ENCODE data around the gene SERPINB11. TPM values are rescaled to one million over a fixed set of nuclear protein-coding genes. Genes with fewer than 3 reads are reported as not detected.
"Not testable (repeated sequence)": the region's sequence is repeated elsewhere in the genome, so short reads cannot be mapped to it uniquely, and the experiment has no call there.

The SERPINB11 gene
- total RNA-seq: not detected in 3 replicates

GRCh38 chr18:63702660-63703059 is at the start of gene SERPINB11:
Gene SERPINB11 (plus strand): TSS chr18:63702960. CDS start chr18:63710194, 7,234 bp downstream.
- Mint-ChIP-seq H3K9me3 (no peaks in the 10 kb centered on the region), H3K36me3 (no peaks in the 10 kb centered on the region), H3K4me3 (no peak within 1 kb of the TSS), H3K27me3 (ENCODE audit: low read depth) (peaks cover 12% of the 10 kb centered on the region), H3K4me1 (no peaks in the 10 kb centered on the region), H3K27ac (no peak within 1 kb of the TSS)
- TF ChIP-seq CTCF (IDR thresholded peaks at IDR 0.05; ENCODE audit: unreplicated experiment): no peak
- no peak for DNase-seq (ENCODE audit: low spot score in 2 of 2, unreplicated experiment in 2 of 2)

- H3K27me3 Mint-ChIP-seq (ENCODE audit: low read depth); H3K9me3 Mint-ChIP-seq; H3K4me3 Mint-ChIP-seq; H3K4me1 Mint-ChIP-seq; H3K27ac Mint-ChIP-seq; DNase-seq (ENCODE audit: low spot score in 2 of 2, unreplicated experiment in 2 of 2); H3K36me3 Mint-ChIP-seq: not testable (repeated sequence)
Measured at GRCh38 chr18:63658920-63659319, 43.8 kb upstream of the SERPINB11 start.

GRCh38 chr18:63661750-63662149 is 41.0 kb upstream of the SERPINB11 start, which contains the start of gene SERPINB3:
Gene SERPINB3 (minus strand): TSS chr18:63661893. CDS start chr18:63661216, 677 bp downstream.
- H3K4me3 Mint-ChIP-seq; H3K36me3 Mint-ChIP-seq; H3K27me3 Mint-ChIP-seq (ENCODE audit: low read depth); H3K27ac Mint-ChIP-seq; H3K4me1 Mint-ChIP-seq; DNase-seq (ENCODE audit: low spot score in 2 of 2, unreplicated experiment in 2 of 2): not testable (repeated sequence)
- peaks cover 28% of the 10 kb centered on the region for H3K9me3 Mint-ChIP-seq

- no peak for DNase-seq (ENCODE audit: low spot score in 2 of 2, unreplicated experiment in 2 of 2)
- H3K27ac Mint-ChIP-seq: no peak overlapping the region
- H3K9me3 Mint-ChIP-seq: peaks cover 36% of the 10 kb centered on the region
- H3K4me3 Mint-ChIP-seq: no peak overlapping the region
- H3K27me3 Mint-ChIP-seq (ENCODE audit: low read depth): no peaks in the 10 kb centered on the region
- H3K36me3 Mint-ChIP-seq: no peaks in the 10 kb centered on the region
- no peaks in the 10 kb centered on the region for H3K4me1 Mint-ChIP-seq
- no peak for TF ChIP-seq CTCF (IDR thresholded peaks at IDR 0.05; ENCODE audit: unreplicated experiment)
Measured at GRCh38 chr18:63664571-63664970, 38.2 kb upstream of the SERPINB11 start.

- no peak for DNase-seq (ENCODE audit: low spot score in 2 of 2, unreplicated experiment in 2 of 2)
- no peak overlapping the region for H3K27ac Mint-ChIP-seq
- no peaks in the 10 kb centered on the region for H3K36me3 Mint-ChIP-seq
- peaks cover 7% of the 10 kb centered on the region for H3K9me3 Mint-ChIP-seq
- no peak overlapping the region for H3K4me3 Mint-ChIP-seq
- peaks cover 4% of the 10 kb centered on the region for H3K27me3 Mint-ChIP-seq (ENCODE audit: low read depth)
- H3K4me1 Mint-ChIP-seq: no peaks in the 10 kb centered on the region
- no peak for TF ChIP-seq CTCF (IDR thresholded peaks at IDR 0.05; ENCODE audit: unreplicated experiment)
Measured at GRCh38 chr18:63676526-63677323, 26.0 kb upstream of the SERPINB11 start.

GRCh38 chr18:63677500-63678225 is 25.1 kb upstream of the SERPINB11 start:
- no peak overlapping the region for H3K27ac Mint-ChIP-seq

More at GRCh38 chr18:63677500-63678225, 25.1 kb upstream of the SERPINB11 start:
- DNase-seq (ENCODE audit: low spot score in 2 of 2, unreplicated experiment in 2 of 2): no peak
- Mint-ChIP-seq H3K4me3 (no peak overlapping the region), H3K27me3 (ENCODE audit: low read depth) (peaks cover 4% of the 10 kb centered on the region), H3K4me1 (no peaks in the 10 kb centered on the region), H3K9me3 (peaks cover 4% of the 10 kb centered on the region), H3K36me3 (no peaks in the 10 kb centered on the region)
- TF ChIP-seq CTCF (IDR thresholded peaks at IDR 0.05; ENCODE audit: unreplicated experiment): no peak
